ENCODE results near the gene DHRS9.

The DHRS9 gene

DNA sequence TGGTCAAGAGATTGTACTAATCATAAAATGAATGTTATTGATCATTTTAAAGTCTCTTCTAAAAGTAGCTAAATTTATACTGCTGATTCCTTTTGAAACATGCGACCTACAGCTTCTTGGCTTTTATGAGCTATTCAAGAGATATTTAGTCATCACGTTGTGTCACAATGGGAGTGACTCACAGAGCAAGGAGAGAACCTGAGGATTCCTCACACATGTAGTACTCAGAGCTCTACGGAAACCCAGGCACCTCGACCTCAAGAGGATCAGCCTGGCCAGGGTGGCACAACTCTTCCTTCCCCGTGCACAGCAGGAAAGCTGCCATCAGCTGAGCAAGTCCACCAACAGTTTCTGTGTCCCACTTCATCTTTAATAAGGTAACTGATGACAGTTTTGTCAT, at the start of gene DHRS9:
Gene DHRS9 (plus strand): TSS at position 223 of the 400 bp plus-strand sequence. CDS start 12,019 bp downstream, outside the sequence.
- H3K4me1 ChIP-seq (ENCODE audit: control insufficient read depth, insufficient read depth, low read length), result no peaks in the 10 kb centered on the region
- H3K27me3 ChIP-seq (ENCODE audit: control insufficient read depth in 1 of 2, insufficient read depth in 2 of 2, low read length in 2 of 2), result no peaks in the 10 kb centered on the region
- no peak within 1 kb of the TSS for H3K4me3 ChIP-seq (ENCODE audit: low read length in 2 of 2)
- H3K9ac ChIP-seq (ENCODE audit: low read length in 2 of 2), result no peak within 1 kb of the TSS
- H3K36me3 ChIP-seq (ENCODE audit: control insufficient read depth in 2 of 2, insufficient read depth in 2 of 2, low read length in 2 of 2), result no peaks in the 10 kb centered on the region
- H3K27ac ChIP-seq (ENCODE audit: low read length), result no peak within 1 kb of the TSS
- H3K9me3 ChIP-seq (ENCODE audit: control insufficient read depth in 2 of 2, low read length in 2 of 2), result no peaks in the 10 kb centered on the region

DNA sequence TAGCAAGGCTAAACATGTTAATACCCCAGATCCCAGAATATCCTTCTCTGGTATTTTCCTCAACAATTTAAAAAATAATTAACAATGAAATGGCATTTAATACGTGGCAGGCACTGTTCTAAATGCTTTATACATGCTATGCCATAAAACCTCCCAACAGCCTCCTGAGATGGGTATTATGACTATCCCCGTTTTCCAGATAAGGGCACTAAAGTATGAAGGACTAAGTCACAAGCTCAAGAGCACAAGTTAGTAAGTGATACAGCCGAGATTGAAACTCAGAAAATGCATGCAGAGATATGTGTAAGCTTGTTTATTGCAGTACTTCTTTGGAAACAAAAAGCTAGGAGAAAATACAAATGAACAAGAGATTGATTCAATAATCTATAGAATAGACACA, 46.2 kb upstream of the DHRS9 start:
- Histone ChIP-seq H3K9ac (ENCODE audit: low read length in 2 of 2) (no peak overlapping the region), H3K36me3 (ENCODE audit: control insufficient read depth in 2 of 2, insufficient read depth in 2 of 2, low read length in 2 of 2) (no peaks in the 10 kb centered on the region), H3K27me3 (ENCODE audit: control insufficient read depth in 1 of 2, insufficient read depth in 2 of 2, low read length in 2 of 2) (no peaks in the 10 kb centered on the region)

DNA sequence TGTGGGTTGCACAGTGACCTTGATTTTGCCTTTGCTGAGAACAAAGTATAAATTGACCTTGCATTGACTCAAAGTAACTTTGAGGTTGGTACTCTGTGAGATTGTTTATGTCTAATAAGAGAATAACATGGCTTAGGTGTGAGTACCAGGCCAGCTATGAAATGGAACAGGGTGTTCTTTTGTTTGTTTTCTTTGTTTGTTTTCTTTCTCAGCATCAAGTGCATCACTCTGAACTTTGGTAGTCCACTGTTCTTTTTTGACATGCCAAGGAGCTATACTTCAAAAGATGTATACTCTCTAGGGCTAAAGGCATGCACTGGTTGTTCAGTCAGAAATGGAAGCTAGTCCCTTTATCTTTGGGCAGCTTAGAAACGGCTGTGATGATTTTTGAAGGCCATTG, 43.3 kb upstream of the DHRS9 start:
- H3K4me3 ChIP-seq (ENCODE audit: low read length in 2 of 2), result no peak overlapping the region
- no peak overlapping the region for H3K9ac ChIP-seq (ENCODE audit: low read length in 2 of 2)
- no peaks in the 10 kb centered on the region for H3K27me3 ChIP-seq (ENCODE audit: control insufficient read depth in 1 of 2, insufficient read depth in 2 of 2, low read length in 2 of 2)
- H3K4me1 ChIP-seq (ENCODE audit: control insufficient read depth, insufficient read depth, low read length), result no peaks in the 10 kb centered on the region
- H3K36me3 ChIP-seq (ENCODE audit: control insufficient read depth in 2 of 2, insufficient read depth in 2 of 2, low read length in 2 of 2), result no peaks in the 10 kb centered on the region
- no peaks in the 10 kb centered on the region for H3K9me3 ChIP-seq (ENCODE audit: control insufficient read depth in 2 of 2, low read length in 2 of 2)
- no peak overlapping the region for H3K27ac ChIP-seq (ENCODE audit: low read length)

More for the DNA sequence above, 46.2 kb upstream of the DHRS9 start:
- Histone ChIP-seq H3K9me3 (ENCODE audit: control insufficient read depth in 2 of 2, low read length in 2 of 2) (no peaks in the 10 kb centered on the region), H3K4me1 (ENCODE audit: control insufficient read depth, insufficient read depth, low read length) (no peaks in the 10 kb centered on the region), H3K27ac (ENCODE audit: low read length) (no peak overlapping the region), H3K4me3 (ENCODE audit: low read length in 2 of 2) (no peak overlapping the region)

DNA sequence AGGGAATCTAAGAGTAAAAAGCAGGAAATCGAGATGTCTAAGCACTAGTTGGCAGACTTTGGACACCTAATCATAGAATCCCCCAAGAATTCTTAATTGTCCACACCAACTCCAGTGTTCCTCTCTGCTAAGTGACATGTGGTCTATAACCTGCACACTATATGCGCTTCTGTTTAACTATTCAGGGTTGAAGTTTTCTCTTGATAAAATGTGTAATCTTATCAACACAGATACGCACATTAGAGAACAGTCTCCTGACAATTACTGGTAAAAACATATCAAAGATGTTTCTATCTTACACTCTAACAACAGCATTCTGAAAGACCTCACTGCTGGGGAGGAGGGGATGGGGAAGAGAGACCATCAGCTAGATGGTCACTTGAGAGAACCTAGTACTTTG, 42.1 kb upstream of the DHRS9 start:
- H3K27ac ChIP-seq (ENCODE audit: low read length), result no peak overlapping the region
- H3K36me3 ChIP-seq (ENCODE audit: control insufficient read depth in 2 of 2, insufficient read depth in 2 of 2, low read length in 2 of 2), result no peaks in the 10 kb centered on the region
- no peaks in the 10 kb centered on the region for H3K4me1 ChIP-seq (ENCODE audit: control insufficient read depth, insufficient read depth, low read length)
- H3K9me3 ChIP-seq (ENCODE audit: control insufficient read depth in 2 of 2, low read length in 2 of 2), result no peaks in the 10 kb centered on the region
- H3K27me3 ChIP-seq (ENCODE audit: control insufficient read depth in 1 of 2, insufficient read depth in 2 of 2, low read length in 2 of 2), result no peaks in the 10 kb centered on the region
- H3K4me3 ChIP-seq (ENCODE audit: low read length in 2 of 2), result no peak overlapping the region
- no peak overlapping the region for H3K9ac ChIP-seq (ENCODE audit: low read length in 2 of 2)

DNA sequence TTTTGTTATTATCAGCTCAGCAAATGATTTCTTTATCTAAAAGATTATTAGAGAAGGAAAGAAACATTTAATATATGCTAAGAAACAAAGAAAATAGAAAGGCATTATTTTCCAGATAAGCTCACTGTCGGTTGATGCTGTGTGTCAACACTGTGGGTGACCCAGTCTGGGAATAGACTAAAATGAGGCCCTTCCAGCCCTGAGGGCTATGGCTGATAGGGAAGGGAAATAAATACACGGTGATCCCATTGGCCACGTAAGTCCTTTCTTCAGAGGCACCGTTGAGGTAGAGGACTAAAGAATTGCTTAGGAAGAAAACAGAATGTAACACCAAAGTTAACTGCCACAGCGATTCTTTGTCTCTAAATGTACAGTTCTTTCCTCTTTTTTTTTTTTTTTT, 40.0 kb upstream of the DHRS9 start:
- H3K4me1 ChIP-seq (ENCODE audit: control insufficient read depth, insufficient read depth, low read length), result no peaks in the 10 kb centered on the region
- H3K27me3 ChIP-seq (ENCODE audit: control insufficient read depth in 1 of 2, insufficient read depth in 2 of 2, low read length in 2 of 2), result no peaks in the 10 kb centered on the region
- H3K9ac ChIP-seq (ENCODE audit: low read length in 2 of 2), result no peak overlapping the region
- peaks cover 0 to 6% of the 10 kb centered on the region in 2 donors for H3K9me3 ChIP-seq (ENCODE audit: control insufficient read depth in 2 of 2, low read length in 2 of 2)
- no peak overlapping the region for H3K27ac ChIP-seq (ENCODE audit: low read length)
- H3K36me3 ChIP-seq (ENCODE audit: control insufficient read depth in 2 of 2, insufficient read depth in 2 of 2, low read length in 2 of 2), result no peaks in the 10 kb centered on the region
- H3K4me3 ChIP-seq (ENCODE audit: low read length in 2 of 2), result no peak overlapping the region

DNA sequence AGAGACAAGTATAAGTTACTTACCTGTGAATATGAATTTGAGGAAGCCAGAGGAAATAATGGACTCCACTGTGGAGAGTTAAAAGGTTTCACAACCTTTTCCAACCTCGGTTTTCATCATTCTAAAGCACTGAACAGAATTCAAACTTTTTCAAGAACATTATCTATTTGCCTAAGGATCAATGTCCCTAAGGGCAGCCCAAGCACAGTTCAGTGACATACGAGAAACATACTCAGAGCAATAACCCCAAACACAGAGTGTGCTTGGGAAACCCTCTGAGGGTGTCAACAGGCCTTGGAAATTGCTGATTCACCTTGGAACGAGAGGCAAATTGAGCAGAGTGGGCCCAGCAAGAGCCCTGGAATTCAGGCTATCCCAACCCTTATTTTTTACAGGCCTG, 38.2 kb upstream of the DHRS9 start, which contains the start of gene ABCB11:
Gene ABCB11 (minus strand): TSS at position 123 of the 400 bp plus-strand sequence. CDS start 13,199 bp downstream, outside the sequence.
- no peaks in the 10 kb centered on the region for H3K4me1 ChIP-seq (ENCODE audit: control insufficient read depth, insufficient read depth, low read length)
- H3K4me3 ChIP-seq (ENCODE audit: low read length in 2 of 2), result no peak within 1 kb of the TSS
- no peak within 1 kb of the TSS for H3K27ac ChIP-seq (ENCODE audit: low read length)
- H3K9me3 ChIP-seq (ENCODE audit: control insufficient read depth in 2 of 2, low read length in 2 of 2), result peaks cover 0 to 6% of the 10 kb centered on the region in 2 donors
- no peaks in the 10 kb centered on the region for H3K27me3 ChIP-seq (ENCODE audit: control insufficient read depth in 1 of 2, insufficient read depth in 2 of 2, low read length in 2 of 2)
- H3K9ac ChIP-seq (ENCODE audit: low read length in 2 of 2), result no peak within 1 kb of the TSS
- no peaks in the 10 kb centered on the region for H3K36me3 ChIP-seq (ENCODE audit: control insufficient read depth in 2 of 2, insufficient read depth in 2 of 2, low read length in 2 of 2)

DNA sequence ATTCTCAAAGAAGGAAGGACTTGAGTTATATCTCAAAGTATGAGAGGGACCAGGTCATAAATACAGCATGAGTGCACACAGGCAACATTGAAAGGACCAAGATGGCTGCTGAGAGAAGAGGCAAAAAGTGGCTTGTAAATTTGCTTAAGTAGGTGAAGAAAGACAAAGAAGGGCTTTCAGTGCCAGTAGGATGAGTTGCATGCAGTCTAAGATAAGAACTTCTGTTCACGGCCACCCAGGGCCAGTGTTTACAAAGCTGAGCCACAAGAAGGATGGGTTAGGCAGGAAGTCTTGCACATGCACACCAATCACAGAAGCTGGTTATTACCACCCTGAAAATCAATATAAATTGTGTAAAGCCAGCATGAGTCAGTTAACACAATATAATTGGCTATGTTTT, 35.1 kb upstream of the DHRS9 start:
- H3K4me1 ChIP-seq (ENCODE audit: control insufficient read depth, insufficient read depth, low read length), result no peaks in the 10 kb centered on the region
- no peak overlapping the region for H3K9ac ChIP-seq (ENCODE audit: low read length in 2 of 2)
- peaks cover 0 to 6% of the 10 kb centered on the region in 2 donors for H3K9me3 ChIP-seq (ENCODE audit: control insufficient read depth in 2 of 2, low read length in 2 of 2)
- H3K27ac ChIP-seq (ENCODE audit: low read length), result no peak overlapping the region
- H3K4me3 ChIP-seq (ENCODE audit: low read length in 2 of 2), result no peak overlapping the region
- no peaks in the 10 kb centered on the region for H3K27me3 ChIP-seq (ENCODE audit: control insufficient read depth in 1 of 2, insufficient read depth in 2 of 2, low read length in 2 of 2)
- no peaks in the 10 kb centered on the region for H3K36me3 ChIP-seq (ENCODE audit: control insufficient read depth in 2 of 2, insufficient read depth in 2 of 2, low read length in 2 of 2)

DNA sequence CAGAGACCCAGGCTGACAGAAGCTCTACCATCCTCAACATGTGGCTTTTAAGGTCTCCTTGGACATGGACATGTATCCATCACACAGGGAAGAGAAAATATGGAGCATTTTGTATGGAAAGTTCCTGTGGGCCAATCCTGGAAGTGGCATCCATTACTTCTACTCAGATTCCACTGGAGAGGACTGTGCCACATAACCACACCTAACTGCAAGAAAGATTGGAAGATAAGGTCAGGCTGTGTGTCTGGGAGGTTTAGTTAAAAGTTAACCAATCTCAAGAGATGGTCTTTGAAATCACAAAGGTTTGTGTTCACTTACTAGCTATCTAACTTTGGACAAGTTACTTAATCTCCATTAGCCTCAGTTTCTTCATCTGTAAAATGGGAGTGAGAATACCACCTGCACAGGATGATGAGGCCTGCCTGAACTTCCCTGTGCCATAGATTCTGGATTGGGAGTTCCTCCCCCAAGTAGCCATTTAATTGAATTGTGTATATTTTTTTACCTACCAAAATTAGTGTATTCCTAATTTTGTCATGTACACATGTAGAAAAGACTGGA, 34.3 kb upstream of the DHRS9 start:
- H3K36me3 ChIP-seq (ENCODE audit: control insufficient read depth in 2 of 2, insufficient read depth in 2 of 2, low read length in 2 of 2), result no peaks in the 10 kb centered on the region
- H3K4me1 ChIP-seq (ENCODE audit: control insufficient read depth, insufficient read depth, low read length), result no peaks in the 10 kb centered on the region
- no peak overlapping the region for H3K4me3 ChIP-seq (ENCODE audit: low read length in 2 of 2)
- H3K27ac ChIP-seq (ENCODE audit: low read length), result no peak overlapping the region
- H3K9ac ChIP-seq (ENCODE audit: low read length in 2 of 2), result no peak overlapping the region
- H3K27me3 ChIP-seq (ENCODE audit: control insufficient read depth in 1 of 2, insufficient read depth in 2 of 2, low read length in 2 of 2), result no peaks in the 10 kb centered on the region
- H3K9me3 ChIP-seq (ENCODE audit: control insufficient read depth in 2 of 2, low read length in 2 of 2), result peaks cover 0 to 6% of the 10 kb centered on the region in 2 donors

DNA sequence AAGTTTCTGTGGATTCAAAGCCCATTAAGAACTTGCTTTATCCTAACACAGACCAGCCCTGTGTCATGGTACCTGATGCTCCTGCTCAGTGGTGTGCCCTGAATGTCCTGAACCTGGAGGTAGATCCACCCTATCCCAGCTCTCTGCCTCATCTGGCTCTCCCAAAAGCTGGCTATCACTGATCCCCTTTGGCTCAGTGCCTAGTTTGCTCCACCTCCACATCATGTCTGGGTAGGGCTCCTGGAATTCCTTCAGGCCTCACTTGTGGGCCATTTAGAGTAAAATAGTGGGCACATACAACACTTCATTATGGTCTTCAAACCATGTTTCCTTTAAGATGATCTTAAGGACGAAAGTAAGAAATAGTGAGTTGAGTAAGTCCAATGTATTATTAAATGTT, 33.5 kb upstream of the DHRS9 start:
- Histone ChIP-seq H3K27me3 (ENCODE audit: control insufficient read depth in 1 of 2, insufficient read depth in 2 of 2, low read length in 2 of 2) (no peaks in the 10 kb centered on the region), H3K9me3 (ENCODE audit: control insufficient read depth in 2 of 2, low read length in 2 of 2) (peaks cover 0 to 6% of the 10 kb centered on the region in 2 donors), H3K27ac (ENCODE audit: low read length) (no peak overlapping the region), H3K4me3 (ENCODE audit: low read length in 2 of 2) (no peak overlapping the region), H3K9ac (ENCODE audit: low read length in 2 of 2) (no peak overlapping the region), H3K4me1 (ENCODE audit: control insufficient read depth, insufficient read depth, low read length) (no peaks in the 10 kb centered on the region), H3K36me3 (ENCODE audit: control insufficient read depth in 2 of 2, insufficient read depth in 2 of 2, low read length in 2 of 2) (no peaks in the 10 kb centered on the region)

DNA sequence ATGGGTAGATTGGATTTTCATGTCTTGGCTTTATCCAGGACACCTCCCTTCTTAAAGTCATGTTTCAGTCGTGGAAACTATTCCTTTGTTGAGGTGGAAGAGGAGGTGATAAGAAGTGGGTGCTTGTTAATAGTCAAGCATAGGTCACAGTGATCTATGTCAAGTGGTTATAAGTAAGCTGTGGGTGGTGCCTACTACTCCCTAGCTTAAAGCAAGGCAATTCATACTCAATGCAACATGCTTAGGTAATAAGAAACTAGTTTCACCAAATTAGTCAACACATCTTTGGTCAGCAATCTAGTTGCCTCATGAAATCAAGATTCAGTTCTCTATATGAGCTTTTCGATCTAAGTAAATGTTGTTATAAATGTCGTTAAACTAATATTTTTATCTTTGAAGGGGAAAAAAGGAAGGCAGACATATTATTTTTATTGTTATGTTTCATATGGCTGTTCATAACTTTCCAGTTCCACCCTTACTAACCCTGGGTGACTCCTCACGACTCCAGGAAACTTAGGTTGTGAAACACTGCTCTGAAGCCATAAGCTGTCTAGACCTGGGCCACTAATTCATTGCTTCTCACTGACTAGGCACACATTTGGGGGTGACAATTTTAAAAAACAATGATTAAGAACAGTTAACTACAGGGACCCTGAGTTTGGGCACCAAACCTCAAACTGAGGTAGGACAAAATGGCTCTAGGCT, 32.5 kb upstream of the DHRS9 start:
- H3K27ac ChIP-seq (ENCODE audit: low read length), result no peak overlapping the region
- no peaks in the 10 kb centered on the region for H3K4me1 ChIP-seq (ENCODE audit: control insufficient read depth, insufficient read depth, low read length)
- H3K36me3 ChIP-seq (ENCODE audit: control insufficient read depth in 2 of 2, insufficient read depth in 2 of 2, low read length in 2 of 2), result no peaks in the 10 kb centered on the region
- peaks cover 0 to 6% of the 10 kb centered on the region in 2 donors for H3K9me3 ChIP-seq (ENCODE audit: control insufficient read depth in 2 of 2, low read length in 2 of 2)
- no peaks in the 10 kb centered on the region for H3K27me3 ChIP-seq (ENCODE audit: control insufficient read depth in 1 of 2, insufficient read depth in 2 of 2, low read length in 2 of 2)
- no peak overlapping the region for H3K9ac ChIP-seq (ENCODE audit: low read length in 2 of 2)
- H3K4me3 ChIP-seq (ENCODE audit: low read length in 2 of 2), result no peak overlapping the region

DNA sequence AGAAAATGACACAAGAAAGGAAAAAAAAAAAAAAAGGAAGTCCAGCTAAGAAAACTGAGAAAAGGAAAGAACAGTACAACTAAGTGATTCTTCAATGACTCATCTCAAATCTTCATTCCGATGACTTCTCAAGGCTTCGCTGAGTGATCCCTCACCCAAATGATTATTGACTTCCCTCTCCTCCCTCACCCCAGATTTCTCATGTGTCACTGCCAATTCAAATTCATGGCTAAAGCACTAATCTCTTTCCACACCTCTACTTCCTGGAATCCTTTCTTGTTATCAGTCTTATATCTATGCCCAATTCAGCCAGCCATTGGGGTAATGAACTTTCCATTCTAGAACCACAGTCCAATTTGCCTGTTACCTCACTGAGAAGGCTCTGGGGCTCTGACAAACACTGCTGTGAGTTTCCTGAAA, 31.0 kb upstream of the DHRS9 start:
- no peak overlapping the region for H3K9ac ChIP-seq (ENCODE audit: low read length in 2 of 2)
- H3K9me3 ChIP-seq (ENCODE audit: control insufficient read depth in 2 of 2, low read length in 2 of 2), result peaks cover 0 to 7% of the 10 kb centered on the region in 2 donors
- no peak overlapping the region for H3K27ac ChIP-seq (ENCODE audit: low read length)
- H3K27me3 ChIP-seq (ENCODE audit: control insufficient read depth in 1 of 2, insufficient read depth in 2 of 2, low read length in 2 of 2), result no peaks in the 10 kb centered on the region
- H3K36me3 ChIP-seq (ENCODE audit: control insufficient read depth in 2 of 2, insufficient read depth in 2 of 2, low read length in 2 of 2), result no peaks in the 10 kb centered on the region
- no peak overlapping the region for H3K4me3 ChIP-seq (ENCODE audit: low read length in 2 of 2)
- H3K4me1 ChIP-seq (ENCODE audit: control insufficient read depth, insufficient read depth, low read length), result no peaks in the 10 kb centered on the region

Data from stomach smooth muscle (tissue), 2 donors.